Karpas-422 (cell line): Measurements from ENCODE around the gene MVK. TPM values are rescaled to one million over a fixed set of nuclear protein-coding genes. Genes with fewer than 3 reads are reported as not detected.

Experiments used
- DNase-seq: peaks from one replicate; pipeline ENCODE4 v3.0.0-alpha.2; 2015
- H2AFZ ChIP-seq: fragments of 200-600 bp; sonication (generic); 2 replicates; pipeline ENCODE4 v1.6.1; 2014; ENCODE audit warnings: antibody characterized with exemption, low read length, mixed read lengths
- H3K27ac ChIP-seq: fragments of 200-600 bp; sonication (generic); 2 replicates; pipeline ENCODE4 v1.5.1; 2014; ENCODE audit warnings: mild to moderate bottlenecking, low read length, moderate library complexity
- H3K27me3 ChIP-seq: fragments of 200-600 bp; sonication (generic); 2 replicates; pipeline ENCODE4 v1.6.1; 2014; ENCODE audit warnings: low read length, mixed read lengths
- H3K36me3 ChIP-seq: fragments of 200-600 bp; sonication (generic); 2 replicates; pipeline ENCODE4 v1.6.1; 2014; ENCODE audit warnings: low read length, mixed read lengths; ENCODE audit not compliant: insufficient read depth
- H3K4me1 ChIP-seq: fragments of 200-600 bp; sonication (generic); 2 replicates; pipeline ENCODE4 v1.6.1; 2014; ENCODE audit warnings: mild to moderate bottlenecking, low read length, mixed read lengths
- H3K4me2 ChIP-seq: fragments of 200-600 bp; sonication (generic); 2 replicates; pipeline ENCODE4 v1.6.1; 2014; ENCODE audit warnings: low read length, low read depth, mild to moderate bottlenecking; ENCODE audit not compliant: poor library complexity, severe bottlenecking
- H3K4me3 ChIP-seq: fragments of 200-600 bp; sonication (generic); 2 replicates; pipeline ENCODE4 v1.5.1; 2014; ENCODE audit warnings: mild to moderate bottlenecking, antibody characterized with exemption, low read length, mixed read lengths
- H3K79me2 ChIP-seq: fragments of 200-600 bp; sonication (generic); 2 replicates; pipeline ENCODE4 v1.6.1; 2014; ENCODE audit warnings: mild to moderate bottlenecking, low read length, mixed read lengths
- H3K9ac ChIP-seq: fragments of 200-600 bp; sonication (generic); 2 replicates; pipeline ENCODE4 v1.6.0; 2014; ENCODE audit warnings: low read length
- H3K9me2 ChIP-seq: fragments of 200-600 bp; sonication (generic), shearing (Covaris generic); replicated peaks from 2 replicates; pipeline ENCODE4 v1.6.0; 2014; ENCODE audit warnings: mild to moderate bottlenecking, low read length, moderate library complexity; ENCODE audit not compliant: insufficient read depth
- H3K9me3 ChIP-seq: fragments of 300-700, 200-600 bp; sonication (generic); 2 replicates; pipeline ENCODE4 v1.6.1; 2014; ENCODE audit warnings: low read length, mixed read lengths
- H4K20me1 ChIP-seq: fragments of 200-600 bp; sonication (generic); 2 replicates; pipeline ENCODE4 v1.6.1; 2014; ENCODE audit warnings: mild to moderate bottlenecking, antibody characterized with exemption, low read length, low read depth; ENCODE audit not compliant: insufficient read depth
- total RNA-seq: library from RNA; depleted of rRNA; stranded (reverse); fragments of >200 nt; shearing (Covaris generic); gene quantifications from 2 replicates; pipeline ENCODE4 v1.2.3, GENCODE V29; 2014; ENCODE audit warnings: low replicate concordance

MVK gene
- total RNA-seq, 1 experiment from 2014 or later: 14.7 TPM

DNA sequence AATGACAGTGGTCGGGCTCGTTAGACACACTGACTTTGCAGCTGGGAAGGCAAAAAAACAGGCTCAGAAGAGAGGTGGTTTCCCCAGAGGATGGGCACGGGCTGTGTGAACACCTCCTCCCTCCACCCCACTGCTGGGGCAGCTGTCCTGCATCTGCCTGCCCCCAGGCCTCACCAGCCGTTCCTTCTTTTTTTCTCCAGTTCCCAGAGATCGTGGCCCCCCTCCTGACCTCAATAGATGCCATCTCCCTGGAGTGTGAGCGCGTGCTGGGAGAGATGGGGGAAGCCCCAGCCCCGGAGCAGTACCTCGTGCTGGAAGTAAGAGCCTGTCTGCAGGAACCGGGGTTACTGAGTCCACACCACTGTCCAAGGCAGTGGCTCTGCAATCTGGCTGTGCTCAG, 17.4 kb downstream of the MVK start:
- no peak overlapping the region for H3K4me2 ChIP-seq
- no peak for DNase-seq
- no peaks in the 10 kb centered on the region for H3K79me2 ChIP-seq
- no peak overlapping the region for H3K27ac ChIP-seq
- no peaks in the 10 kb centered on the region for H3K27me3 ChIP-seq
- H3K9ac ChIP-seq: no peak overlapping the region
- no peaks in the 10 kb centered on the region for H3K4me1 ChIP-seq
- no peak overlapping the region for H3K4me3 ChIP-seq
- no peaks in the 10 kb centered on the region for H3K36me3 ChIP-seq
- H3K9me2 ChIP-seq: no peaks in the 10 kb centered on the region
- H2AFZ ChIP-seq: no peak overlapping the region
- H3K9me3 ChIP-seq: no peaks in the 10 kb centered on the region
- H4K20me1 ChIP-seq: no peaks in the 10 kb centered on the region

DNA sequence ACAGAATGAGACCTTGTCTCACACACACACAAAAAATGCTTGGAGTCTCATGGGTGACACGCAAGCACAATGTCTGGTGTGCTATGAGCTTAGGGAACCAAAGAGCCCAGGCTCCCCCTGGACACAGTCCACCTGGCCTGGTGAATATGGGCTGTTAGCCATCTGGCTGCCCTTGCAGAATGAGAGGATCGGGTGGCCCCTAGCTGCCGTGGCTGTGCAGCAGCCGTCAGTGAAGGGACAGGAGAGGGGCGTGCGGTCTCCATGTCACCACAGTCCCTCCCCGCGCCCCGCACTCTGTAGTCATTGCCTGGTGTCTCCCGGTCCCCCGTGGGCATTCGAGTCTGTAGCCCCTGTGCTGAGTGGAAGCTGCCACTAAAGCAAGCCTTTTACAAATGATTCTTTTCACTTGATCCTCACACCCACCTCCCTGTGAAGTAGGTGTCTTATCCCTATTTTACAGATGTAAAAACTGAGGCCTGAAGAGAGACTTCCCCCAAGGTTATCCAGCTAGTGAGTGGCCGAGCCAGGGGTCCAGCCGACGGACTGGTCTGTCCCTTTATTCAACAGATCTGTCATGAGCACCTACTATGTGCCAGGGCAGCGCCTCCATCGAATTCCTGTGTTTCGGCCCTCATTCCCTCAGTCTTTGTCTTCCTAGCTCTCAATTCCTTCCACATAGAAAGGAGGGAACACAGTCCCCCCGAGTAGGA, 18.8 kb downstream of the MVK start:
- no peaks in the 10 kb centered on the region for H3K9me2 ChIP-seq
- no peaks in the 10 kb centered on the region for H3K79me2 ChIP-seq
- no peak overlapping the region for H3K4me2 ChIP-seq
- H3K4me3 ChIP-seq: no peak overlapping the region
- no peaks in the 10 kb centered on the region for H3K36me3 ChIP-seq
- no peak overlapping the region for H3K27ac ChIP-seq
- no peaks in the 10 kb centered on the region for H3K27me3 ChIP-seq
- no peak for DNase-seq
- no peaks in the 10 kb centered on the region for H3K4me1 ChIP-seq
- H3K9ac ChIP-seq: no peak overlapping the region
- H4K20me1 ChIP-seq: no peaks in the 10 kb centered on the region
- H3K9me3 ChIP-seq: no peaks in the 10 kb centered on the region
- H2AFZ ChIP-seq: no peak overlapping the region

DNA sequence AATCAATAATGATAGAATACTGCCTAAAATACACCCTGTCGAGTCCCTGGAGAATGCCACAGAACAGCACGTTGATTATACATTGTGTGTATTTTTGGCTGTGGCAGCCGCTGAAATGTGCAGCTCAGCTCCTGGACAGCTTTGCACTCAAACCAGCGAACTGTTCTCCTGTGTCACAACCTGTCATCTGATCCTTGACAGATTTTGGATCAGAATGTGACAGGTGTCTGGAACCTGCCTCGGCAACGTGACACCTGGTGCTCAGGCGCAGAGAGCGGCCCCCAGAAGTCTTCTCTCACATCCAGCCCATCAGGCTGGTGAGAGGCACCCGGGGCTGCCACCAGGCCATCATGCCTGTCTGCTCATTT, 19.3 kb downstream of the MVK start:
- no peak for DNase-seq
- Histone ChIP-seq H3K9me3 (no peaks in the 10 kb centered on the region), H3K79me2 (no peaks in the 10 kb centered on the region), H4K20me1 (no peaks in the 10 kb centered on the region), H3K4me2 (no peak overlapping the region), H3K27me3 (no peaks in the 10 kb centered on the region), H2AFZ (no peak overlapping the region), H3K9ac (no peak overlapping the region), H3K27ac (no peak overlapping the region), H3K4me3 (no peak overlapping the region), H3K9me2 (no peaks in the 10 kb centered on the region), H3K36me3 (no peaks in the 10 kb centered on the region), H3K4me1 (no peaks in the 10 kb centered on the region)

DNA sequence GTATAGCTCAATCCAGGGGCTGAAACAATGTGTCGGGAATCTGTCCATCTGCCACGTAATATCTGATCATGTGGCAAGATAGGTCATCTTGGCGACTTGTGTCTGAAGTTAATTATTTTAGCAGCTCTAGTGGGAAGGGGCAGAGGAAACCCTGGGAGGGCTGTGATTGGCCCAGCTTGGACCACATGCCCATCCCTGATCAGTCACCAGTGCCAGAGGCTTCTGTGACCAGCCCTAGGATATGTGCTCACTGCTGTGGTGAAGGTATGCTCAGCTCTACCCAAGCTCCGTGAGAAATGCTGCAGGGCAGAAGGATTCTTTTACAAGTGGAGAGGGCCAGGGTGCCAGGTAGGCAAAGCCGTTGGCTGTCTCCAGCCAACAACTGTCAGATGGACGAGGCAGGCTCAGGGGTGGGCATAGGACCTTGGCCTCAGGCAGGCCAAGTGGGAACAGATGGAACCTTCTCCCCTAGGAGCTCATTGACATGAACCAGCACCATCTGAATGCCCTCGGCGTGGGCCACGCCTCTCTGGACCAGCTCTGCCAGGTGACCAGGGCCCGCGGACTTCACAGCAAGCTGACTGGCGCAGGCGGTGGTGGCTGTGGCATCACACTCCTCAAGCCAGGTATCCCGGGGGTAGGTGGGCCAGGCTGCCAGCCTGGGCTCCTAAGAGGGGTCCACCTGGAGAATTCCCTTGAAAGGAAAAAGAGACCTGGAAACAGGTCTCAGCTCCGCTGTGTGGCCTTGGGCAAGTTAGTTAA, 21.1 kb downstream of the MVK start:
- Histone ChIP-seq H3K27me3 (no peaks in the 10 kb centered on the region), H3K4me1 (no peaks in the 10 kb centered on the region), H3K27ac (no peak overlapping the region), H3K9me2 (no peaks in the 10 kb centered on the region), H4K20me1 (no peaks in the 10 kb centered on the region), H3K79me2 (no peaks in the 10 kb centered on the region), H2AFZ (no peak overlapping the region), H3K4me3 (no peak overlapping the region), H3K36me3 (no peaks in the 10 kb centered on the region), H3K9me3 (no peaks in the 10 kb centered on the region), H3K9ac (no peak overlapping the region), H3K4me2 (no peak overlapping the region)
- DNase-seq: no peak

DNA sequence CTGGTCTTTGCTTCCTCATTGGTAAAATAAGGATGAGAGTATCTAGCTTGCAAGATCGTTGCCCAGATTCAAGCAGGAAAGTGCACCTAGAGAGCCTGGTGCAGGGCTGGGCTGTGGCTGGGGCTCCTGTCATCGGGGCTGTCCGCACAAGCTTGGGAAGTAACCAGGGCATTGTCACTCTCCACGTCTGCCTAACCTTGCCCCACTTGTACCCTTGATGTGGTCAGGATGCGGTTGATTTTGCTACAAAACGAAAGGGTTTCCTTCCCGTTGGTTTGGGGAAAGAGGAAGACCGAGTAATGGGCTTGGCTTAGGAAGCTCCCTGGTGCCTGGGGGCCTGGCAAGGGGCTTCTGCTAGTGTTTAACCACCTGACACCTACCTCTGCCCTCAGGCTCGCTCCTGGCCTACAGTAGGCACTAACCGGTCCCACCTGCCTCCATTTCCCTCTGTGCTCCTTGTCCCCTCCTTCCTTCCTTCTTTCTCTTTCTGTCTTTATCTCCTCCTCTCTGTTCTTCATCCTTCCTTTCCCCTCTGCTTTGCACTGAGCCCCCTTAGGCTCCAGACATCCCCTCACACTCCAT, 21.8 kb downstream of the MVK start:
- Histone ChIP-seq H3K27ac (no peak overlapping the region), H3K27me3 (no peaks in the 10 kb centered on the region), H3K9me2 (no peaks in the 10 kb centered on the region), H4K20me1 (no peaks in the 10 kb centered on the region), H3K9ac (no peak overlapping the region), H3K4me1 (no peaks in the 10 kb centered on the region), H3K4me3 (no peak overlapping the region), H3K79me2 (no peaks in the 10 kb centered on the region), H3K36me3 (no peaks in the 10 kb centered on the region), H2AFZ (no peak overlapping the region), H3K9me3 (no peaks in the 10 kb centered on the region), H3K4me2 (no peak overlapping the region)
- no peak for DNase-seq

DNA sequence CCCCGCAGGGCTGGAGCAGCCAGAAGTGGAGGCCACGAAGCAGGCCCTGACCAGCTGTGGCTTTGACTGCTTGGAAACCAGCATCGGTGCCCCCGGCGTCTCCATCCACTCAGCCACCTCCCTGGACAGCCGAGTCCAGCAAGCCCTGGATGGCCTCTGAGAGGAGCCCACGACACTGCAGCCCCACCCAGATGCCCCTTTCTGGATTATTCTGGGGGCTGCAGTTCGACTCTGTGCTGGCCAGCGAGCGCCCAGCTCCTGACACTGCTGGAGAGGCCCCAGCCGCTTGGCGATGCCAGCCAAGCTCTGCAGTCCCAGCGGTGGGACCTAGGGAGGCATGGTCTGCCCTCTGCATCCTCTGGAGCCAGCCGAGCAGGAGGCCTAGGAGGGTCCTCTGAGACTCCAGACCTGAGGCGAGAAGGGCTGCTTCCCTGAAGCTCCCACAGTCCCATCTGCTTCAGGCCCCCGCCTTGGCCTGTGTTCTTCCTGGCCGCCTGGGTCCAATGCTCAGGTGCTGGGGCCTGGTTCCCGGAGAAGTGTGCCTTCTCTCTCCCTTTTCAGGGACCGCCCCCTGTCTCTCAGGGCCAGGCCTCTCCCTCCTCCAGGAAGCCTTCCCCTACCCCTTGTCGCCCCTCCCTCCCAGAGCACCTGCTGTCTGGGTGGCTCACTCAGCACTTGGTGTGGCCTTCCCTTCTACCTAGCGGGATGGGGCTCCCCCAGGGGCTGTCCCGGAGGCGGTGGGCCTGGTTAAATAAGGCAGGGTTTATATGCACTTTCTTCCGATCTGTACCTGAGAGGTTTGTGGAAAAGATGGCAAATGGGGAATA, 23.0 kb downstream of the MVK start:
- Histone ChIP-seq H3K9me3 (no peaks in the 10 kb centered on the region), H3K36me3 (no peaks in the 10 kb centered on the region), H3K4me1 (no peaks in the 10 kb centered on the region), H3K4me3 (no peak overlapping the region), H3K79me2 (no peaks in the 10 kb centered on the region), H4K20me1 (no peaks in the 10 kb centered on the region), H3K9me2 (no peaks in the 10 kb centered on the region), H3K27ac (no peak overlapping the region), H3K27me3 (no peaks in the 10 kb centered on the region), H3K9ac (no peak overlapping the region), H2AFZ (no peak overlapping the region), H3K4me2 (no peak overlapping the region)
- DNase-seq: no peak

DNA sequence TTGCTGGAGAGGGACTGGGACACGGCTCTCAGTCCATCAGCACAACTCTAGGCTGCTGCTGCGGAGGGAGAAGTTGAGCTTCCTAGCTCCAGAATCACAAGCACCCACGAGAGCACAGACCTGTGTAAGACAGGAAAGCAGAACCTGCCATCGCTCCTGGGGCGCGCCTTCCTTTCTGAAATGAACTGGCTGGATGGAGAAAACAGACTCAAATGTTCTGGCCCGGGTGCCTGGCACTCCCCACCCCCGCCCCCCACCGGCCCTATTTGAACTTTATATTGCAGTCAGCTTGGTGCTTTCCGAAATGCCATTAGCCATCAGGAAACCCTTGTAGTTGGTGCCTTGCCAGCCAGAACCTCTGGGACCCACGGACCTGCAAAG, 23.8 kb downstream of the MVK start:
- H3K36me3 ChIP-seq: no peaks in the 10 kb centered on the region
- no peaks in the 10 kb centered on the region for H3K27me3 ChIP-seq
- H3K9me3 ChIP-seq: no peaks in the 10 kb centered on the region
- H2AFZ ChIP-seq: no peak overlapping the region
- no peak overlapping the region for H3K9ac ChIP-seq
- no peak for DNase-seq
- no peaks in the 10 kb centered on the region for H3K9me2 ChIP-seq
- H3K79me2 ChIP-seq: no peaks in the 10 kb centered on the region
- H3K4me3 ChIP-seq: no peak overlapping the region
- H3K4me1 ChIP-seq: no peaks in the 10 kb centered on the region
- no peaks in the 10 kb centered on the region for H4K20me1 ChIP-seq
- H3K4me2 ChIP-seq: no peak overlapping the region
- no peak overlapping the region for H3K27ac ChIP-seq
